ENCODE results near the gene EEF1G. TPM values are rescaled to one million over a fixed set of nuclear protein-coding genes. Genes with fewer than 3 reads are reported as not detected.
A peak's percentile ranks its signal among the peaks of the same experiment; 100 is the strongest.
"Not testable (repeated sequence)": the region's sequence is repeated elsewhere in the genome, so short reads cannot be mapped to it uniquely, and the experiment has no call there.

EEF1G gene
- total RNA-seq, 1 experiment from 2014 or later, result 1,855 TPM

GRCh38 chr11:62552485-62553079, 21.1 kb downstream of the EEF1G start:
- peaks cover 63% of the 10 kb centered on the region for H3K4me1 Mint-ChIP-seq (ENCODE audit: insufficient read depth, unreplicated experiment)
- CTCF ChIA-PET, result interaction anchor here (0.6 to 5.8 kb wide), 11 partner anchors 8 to 1180 kb away, joined by 3 to 69 read pairs (median 9); no protein-coding TSS in a partner anchor
- intact Hi-C loops (cut with micrococcal nuclease), result loop anchor here (1.0 kb wide), 1 partner anchor 7 kb away; no protein-coding TSS in a partner anchor
- H3K4me3 Mint-ChIP-seq (ENCODE audit: unreplicated experiment), result peak overlapping the region; percentile 68
- POLR2A ChIA-PET, result interaction anchor here (0.7 to 13.5 kb wide), 34 partner anchors 8 to 1110 kb away, joined by 3 to 599 read pairs (median 7); partner anchors contain the start of genes AHNAK, B3GAT3, C11orf98 and CSKMT
- BruUV-seq (replicated peaks), result TSS peak; percentile 72
- H3K36me3 Mint-ChIP-seq (ENCODE audit: insufficient read depth, unreplicated experiment), result peaks cover 11% of the 10 kb centered on the region
- H3K9me3 Mint-ChIP-seq (ENCODE audit: unreplicated experiment), result no peaks in the 10 kb centered on the region
- TF ChIP-seq, protein P1, sequence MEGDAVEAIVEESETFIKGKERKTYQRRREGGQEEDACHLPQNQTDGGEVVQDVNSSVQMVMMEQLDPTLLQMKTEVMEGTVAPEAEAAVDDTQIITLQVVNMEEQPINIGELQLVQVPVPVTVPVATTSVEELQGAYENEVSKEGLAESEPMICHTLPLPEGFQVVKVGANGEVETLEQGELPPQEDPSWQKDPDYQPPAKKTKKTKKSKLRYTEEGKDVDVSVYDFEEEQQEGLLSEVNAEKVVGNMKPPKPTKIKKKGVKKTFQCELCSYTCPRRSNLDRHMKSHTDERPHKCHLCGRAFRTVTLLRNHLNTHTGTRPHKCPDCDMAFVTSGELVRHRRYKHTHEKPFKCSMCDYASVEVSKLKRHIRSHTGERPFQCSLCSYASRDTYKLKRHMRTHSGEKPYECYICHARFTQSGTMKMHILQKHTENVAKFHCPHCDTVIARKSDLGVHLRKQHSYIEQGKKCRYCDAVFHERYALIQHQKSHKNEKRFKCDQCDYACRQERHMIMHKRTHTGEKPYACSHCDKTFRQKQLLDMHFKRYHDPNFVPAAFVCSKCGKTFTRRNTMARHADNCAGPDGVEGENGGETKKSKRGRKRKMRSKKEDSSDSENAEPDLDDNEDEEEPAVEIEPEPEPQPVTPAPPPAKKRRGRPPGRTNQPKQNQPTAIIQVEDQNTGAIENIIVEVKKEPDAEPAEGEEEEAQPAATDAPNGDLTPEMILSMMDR (IDR thresholded peaks at IDR 0.05; ENCODE audit: unreplicated experiment), result no peak
- H3K27me3 Mint-ChIP-seq (ENCODE audit: insufficient read depth, unreplicated experiment), result no peaks in the 10 kb centered on the region
- H3K27ac Mint-ChIP-seq (ENCODE audit: low read depth, unreplicated experiment), result peak overlapping the region; percentile 95
- no peak for DNase-seq (ENCODE audit: unreplicated experiment)

GRCh38 chr11:62550478-62550877, 23.2 kb downstream of the EEF1G start:
- H3K36me3 Mint-ChIP-seq (ENCODE audit: insufficient read depth, unreplicated experiment); DNase-seq (ENCODE audit: unreplicated experiment); H3K4me3 Mint-ChIP-seq (ENCODE audit: unreplicated experiment); H3K9me3 Mint-ChIP-seq (ENCODE audit: unreplicated experiment); H3K27ac Mint-ChIP-seq (ENCODE audit: low read depth, unreplicated experiment); BruUV-seq (replicated peaks); H3K27me3 Mint-ChIP-seq (ENCODE audit: insufficient read depth, unreplicated experiment); intact Hi-C loops (cut with micrococcal nuclease): not testable (repeated sequence)
- CTCF ChIA-PET, result interaction anchor here (0.7 to 5.8 kb wide), 8 partner anchors 7 to 155 kb away, joined by 3 to 69 read pairs (median 6); no protein-coding TSS in a partner anchor
- POLR2A ChIA-PET, result interaction anchor here (1.1 to 11.4 kb wide), 5 partner anchors 10 to 42 kb away, joined by 3 to 121 read pairs (median 7); partner anchors contain the start of genes EEF1G and TUT1
- H3K4me1 Mint-ChIP-seq (ENCODE audit: insufficient read depth, unreplicated experiment), result peaks cover 46% of the 10 kb centered on the region

GRCh38 chr11:62548545-62549335, 25.0 kb downstream of the EEF1G start:
- Mint-ChIP-seq H3K4me3 (ENCODE audit: unreplicated experiment) (peak overlapping the region; percentile 99), H3K27ac (ENCODE audit: low read depth, unreplicated experiment) (peak overlapping the region; percentile 63), H3K9me3 (ENCODE audit: unreplicated experiment) (no peaks in the 10 kb centered on the region), H3K4me1 (ENCODE audit: insufficient read depth, unreplicated experiment) (peaks cover 32% of the 10 kb centered on the region), H3K27me3 (ENCODE audit: insufficient read depth, unreplicated experiment) (no peaks in the 10 kb centered on the region), H3K36me3 (ENCODE audit: insufficient read depth, unreplicated experiment) (peaks cover 9% of the 10 kb centered on the region)
- DNase-seq (ENCODE audit: unreplicated experiment), result peak; percentile 56
- no TSS peak for BruUV-seq (replicated peaks)
- ChIA-PET POLR2A (interaction anchor here (0.7 to 11.4 kb wide), 19 partner anchors 9 to 333 kb away, joined by 3 to 599 read pairs (median 4); partner anchors contain the start of genes B3GAT3, C11orf98, CSKMT and EEF1G), CTCF (interaction anchor here (0.6 to 13.1 kb wide), 2 partner anchors 11 to 50 kb away, joined by 5 to 225 read pairs; no protein-coding TSS in a partner anchor)
- TF ChIP-seq, protein P1 (IDR thresholded peaks at IDR 0.05; ENCODE audit: unreplicated experiment), result no peak
- intact Hi-C loops (cut with micrococcal nuclease), result loop anchor here (1.0 kb wide), 1 partner anchor 12 kb away; no protein-coding TSS in a partner anchor

GRCh38 chr11:62547691-62548281, 25.9 kb downstream of the EEF1G start:
- DNase-seq (ENCODE audit: unreplicated experiment), result peak; percentile 95
- Mint-ChIP-seq H3K36me3 (ENCODE audit: insufficient read depth, unreplicated experiment) (peaks cover 9% of the 10 kb centered on the region), H3K27ac (ENCODE audit: low read depth, unreplicated experiment) (peak overlapping the region; percentile 63), H3K4me1 (ENCODE audit: insufficient read depth, unreplicated experiment) (peaks cover 24% of the 10 kb centered on the region), H3K27me3 (ENCODE audit: insufficient read depth, unreplicated experiment) (no peaks in the 10 kb centered on the region), H3K4me3 (ENCODE audit: unreplicated experiment) (peak overlapping the region; percentile 99), H3K9me3 (ENCODE audit: unreplicated experiment) (no peaks in the 10 kb centered on the region)
- CTCF ChIA-PET, result interaction anchor here (0.6 to 13.1 kb wide), 5 partner anchors 8 to 240 kb away, joined by 3 to 225 read pairs (median 4); partner anchors contain the start of genes C11orf98 and CSKMT
- intact Hi-C loops (cut with micrococcal nuclease), result loop anchor here (1.0 kb wide), 1 partner anchor 13 kb away; no protein-coding TSS in a partner anchor
- TF ChIP-seq, protein P1 (IDR thresholded peaks at IDR 0.05; ENCODE audit: unreplicated experiment), result no peak
- BruUV-seq (replicated peaks), result no TSS peak
- POLR2A ChIA-PET, result interaction anchor here (0.6 to 11.4 kb wide), 29 partner anchors 8 to 1698 kb away, joined by 3 to 599 read pairs (median 4); partner anchors contain the start of genes B3GAT3, C11orf98, CSKMT and EEF1G
